Astrocyte (in vitro differentiated cells and primary cell): ENCODE data around the gene SLC36A2. TPM values are rescaled to one million over a fixed set of nuclear protein-coding genes. Genes with fewer than 3 reads are reported as not detected.

Source experiments
- DNase-seq: peaks from one replicate; pipeline ENCODE4 v3.0.0-alpha.2; 2010; ENCODE audit warnings: low read depth
- FAIRE-seq: peaks from 2 replicates; lab custom pipeline; 2011; peaks lifted over from hg19 to GRCh38; lab: Jason Lieb, UNC
- H2AFZ ChIP-seq: 2 replicates; pipeline ENCODE4 v1.6.0; 2012; ENCODE audit warnings: low read depth, low read length, inconsistent platforms
- H3K27ac ChIP-seq: 2 replicates; pipeline ENCODE4 v1.5.1; 2011; ENCODE audit warnings: low read depth, low read length, inconsistent platforms
- H3K27me3 ChIP-seq: 2 replicates; pipeline ENCODE4 v1.6.0; 2011; ENCODE audit warnings: low read length, inconsistent platforms; ENCODE audit not compliant: insufficient read depth
- H3K36me3 ChIP-seq: 2 replicates; pipeline ENCODE4 v1.5.1; 2011; ENCODE audit warnings: low read length, inconsistent platforms; ENCODE audit not compliant: insufficient read depth
- H3K4me1 ChIP-seq: 2 replicates; pipeline ENCODE4 v1.5.1; 2011; ENCODE audit warnings: low read length, inconsistent platforms; ENCODE audit not compliant: insufficient read depth
- H3K4me2 ChIP-seq: 2 replicates; pipeline ENCODE4 v1.6.0; 2012; ENCODE audit warnings: low read length, inconsistent platforms
- H3K4me3 ChIP-seq: 2 replicates; pipeline ENCODE4 v1.5.1; 2011; ENCODE audit warnings: low read depth, mild to moderate bottlenecking, low read length, inconsistent platforms; ENCODE audit not compliant: insufficient read depth
- H3K79me2 ChIP-seq: 2 replicates; pipeline ENCODE4 v1.6.0; 2012; ENCODE audit warnings: mild to moderate bottlenecking, low read length, inconsistent platforms; ENCODE audit not compliant: insufficient read depth
- H3K9ac ChIP-seq: 2 replicates; pipeline ENCODE4 v1.6.0; 2012; ENCODE audit warnings: mild to moderate bottlenecking, low read length, inconsistent platforms
- H3K9me3 ChIP-seq: 2 replicates; pipeline ENCODE4 v1.5.1; 2012; ENCODE audit warnings: low read depth, mild to moderate bottlenecking, low read length, inconsistent platforms; ENCODE audit not compliant: insufficient read depth
- H4K20me1 ChIP-seq: 2 replicates; pipeline ENCODE4 v1.6.0; 2012; ENCODE audit warnings: low read length, inconsistent platforms; ENCODE audit not compliant: insufficient read depth
- H3K27ac Mint-ChIP-seq: one replicate; pipeline ENCODE4 v1.8.0; 2021; ENCODE audit warnings: mild to moderate bottlenecking, mixed read lengths; ENCODE audit not compliant: unreplicated experiment
- H3K27me3 Mint-ChIP-seq: one replicate; pipeline ENCODE4 v1.8.0; 2021; ENCODE audit warnings: low read depth, mixed read lengths; ENCODE audit not compliant: unreplicated experiment
- H3K36me3 Mint-ChIP-seq: one replicate; pipeline ENCODE4 v1.8.0; 2021; ENCODE audit warnings: low read depth, mixed read lengths; ENCODE audit not compliant: unreplicated experiment
- H3K4me1 Mint-ChIP-seq: one replicate; pipeline ENCODE4 v1.8.0; 2021; ENCODE audit warnings: low read depth, mixed read lengths; ENCODE audit not compliant: unreplicated experiment
- H3K4me3 Mint-ChIP-seq: one replicate; pipeline ENCODE4 v1.8.0; 2021; ENCODE audit warnings: mild to moderate bottlenecking, moderate library complexity, mixed read lengths; ENCODE audit not compliant: unreplicated experiment
- H3K9me3 Mint-ChIP-seq: one replicate; pipeline ENCODE4 v1.8.0; 2021; ENCODE audit warnings: mild to moderate bottlenecking, mixed read lengths; ENCODE audit not compliant: unreplicated experiment
- EZH2 ChIP-seq: IDR thresholded peaks from 2 replicates; pipeline ENCODE4 v1.6.1; 2012; ENCODE audit warnings: mild to moderate bottlenecking, low read length, inconsistent platforms; ENCODE audit not compliant: insufficient read depth
- total RNA-seq: library from RNA; stranded (reverse); gene quantifications from 2 replicates; pipeline ENCODE4 v1.2.1, GENCODE V29; 2021
- TF ChIP-seq, protein P1 (sequence below): IDR thresholded peaks from 2 replicates; pipeline ENCODE4 v1.5.1; 2011; ENCODE audit warnings: low read depth, mild to moderate bottlenecking, inconsistent platforms, low read length, moderate library complexity; ENCODE audit not compliant: insufficient read depth

Gene SLC36A2
- total RNA-seq, 1 donor from 2014 or later, result not detected

DNA sequence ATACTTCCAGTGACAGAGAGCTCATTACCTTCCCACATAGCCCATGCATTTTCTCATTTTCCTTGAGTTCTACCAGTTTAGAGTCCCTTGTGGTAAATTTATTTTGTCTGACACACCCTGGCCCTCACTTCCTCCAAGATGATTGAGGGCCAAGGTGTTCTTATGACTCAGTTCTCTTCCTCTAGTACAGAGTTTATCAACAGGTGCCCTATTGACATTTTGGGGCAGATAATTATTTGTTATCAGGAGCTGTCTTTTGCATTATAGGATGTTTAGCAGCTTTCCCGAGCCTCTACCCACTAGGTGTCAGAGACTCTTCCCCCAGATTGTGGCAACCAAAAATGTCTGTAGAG lies 50.9 kb downstream of the SLC36A2 start:
- no peak overlapping the region for H3K4me2 ChIP-seq
- no peak for FAIRE-seq
- H4K20me1 ChIP-seq, result no peaks in the 10 kb centered on the region
- Mint-ChIP-seq H3K36me3 (no peaks in the 10 kb centered on the region), H3K4me1 (peaks cover 2% of the 10 kb centered on the region), H3K27ac (no peak overlapping the region), H3K9me3 (peaks cover 2% of the 10 kb centered on the region), H3K27me3 (peaks cover 12% of the 10 kb centered on the region), H3K4me3 (no peak overlapping the region)
- H3K4me3 ChIP-seq, result no peak overlapping the region
- H3K27me3 ChIP-seq, result peaks cover 7% of the 10 kb centered on the region
- no peaks in the 10 kb centered on the region for H3K79me2 ChIP-seq
- H3K27ac ChIP-seq, result no peak overlapping the region
- no peaks in the 10 kb centered on the region for H3K4me1 ChIP-seq
- no peaks in the 10 kb centered on the region for H3K36me3 ChIP-seq
- no peak overlapping the region for H2AFZ ChIP-seq
- no peak for DNase-seq
- H3K9ac ChIP-seq, result no peak overlapping the region
- H3K9me3 ChIP-seq, result no peaks in the 10 kb centered on the region
- no peak for TF ChIP-seq EZH2
- TF ChIP-seq, protein P1, sequence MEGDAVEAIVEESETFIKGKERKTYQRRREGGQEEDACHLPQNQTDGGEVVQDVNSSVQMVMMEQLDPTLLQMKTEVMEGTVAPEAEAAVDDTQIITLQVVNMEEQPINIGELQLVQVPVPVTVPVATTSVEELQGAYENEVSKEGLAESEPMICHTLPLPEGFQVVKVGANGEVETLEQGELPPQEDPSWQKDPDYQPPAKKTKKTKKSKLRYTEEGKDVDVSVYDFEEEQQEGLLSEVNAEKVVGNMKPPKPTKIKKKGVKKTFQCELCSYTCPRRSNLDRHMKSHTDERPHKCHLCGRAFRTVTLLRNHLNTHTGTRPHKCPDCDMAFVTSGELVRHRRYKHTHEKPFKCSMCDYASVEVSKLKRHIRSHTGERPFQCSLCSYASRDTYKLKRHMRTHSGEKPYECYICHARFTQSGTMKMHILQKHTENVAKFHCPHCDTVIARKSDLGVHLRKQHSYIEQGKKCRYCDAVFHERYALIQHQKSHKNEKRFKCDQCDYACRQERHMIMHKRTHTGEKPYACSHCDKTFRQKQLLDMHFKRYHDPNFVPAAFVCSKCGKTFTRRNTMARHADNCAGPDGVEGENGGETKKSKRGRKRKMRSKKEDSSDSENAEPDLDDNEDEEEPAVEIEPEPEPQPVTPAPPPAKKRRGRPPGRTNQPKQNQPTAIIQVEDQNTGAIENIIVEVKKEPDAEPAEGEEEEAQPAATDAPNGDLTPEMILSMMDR, result no peak

DNA sequence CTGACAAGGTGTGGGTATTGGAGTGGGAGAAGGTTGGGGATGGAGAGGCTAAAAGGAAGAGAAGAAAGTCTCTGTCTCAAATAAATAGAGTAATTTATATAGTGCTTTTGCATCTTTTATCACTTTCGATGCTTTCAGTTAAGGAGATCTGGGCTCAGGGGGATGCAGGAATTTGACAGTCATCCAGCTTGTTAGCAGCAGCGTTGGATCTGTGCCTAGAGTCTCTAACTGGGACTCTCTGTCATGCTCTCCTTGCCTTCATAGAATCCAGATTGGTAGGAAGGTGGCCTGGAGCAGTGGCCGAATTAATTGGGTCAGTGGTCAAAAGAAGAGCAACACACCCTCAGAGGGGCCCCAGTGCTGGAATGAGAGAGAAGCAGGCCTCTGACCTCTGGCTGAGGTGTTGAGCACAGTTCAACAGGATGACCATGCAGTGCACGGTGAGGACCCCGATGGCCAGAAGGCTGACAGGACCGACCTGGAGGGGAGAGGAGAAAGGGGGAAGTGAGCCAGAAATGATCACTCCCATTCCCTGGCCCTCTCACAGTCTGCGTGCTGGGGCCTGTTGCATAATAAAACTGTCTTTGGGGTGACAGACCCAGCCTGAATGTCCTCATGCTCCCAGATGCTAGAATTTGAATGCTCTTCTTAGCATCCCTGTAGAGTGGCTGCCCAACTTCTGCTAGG lies 51.4 kb downstream of the SLC36A2 start:
- Histone ChIP-seq H3K4me2 (no peak overlapping the region), H3K9me3 (no peaks in the 10 kb centered on the region), H3K4me1 (no peaks in the 10 kb centered on the region), H3K27me3 (peaks cover 5% of the 10 kb centered on the region), H3K9ac (no peak overlapping the region), H4K20me1 (no peaks in the 10 kb centered on the region), H3K36me3 (no peaks in the 10 kb centered on the region), H3K79me2 (no peaks in the 10 kb centered on the region), H2AFZ (no peak overlapping the region), H3K4me3 (no peak overlapping the region), H3K27ac (no peak overlapping the region)
- Mint-ChIP-seq H3K4me3 (no peak overlapping the region), H3K4me1 (peaks cover 2% of the 10 kb centered on the region), H3K27ac (no peak overlapping the region), H3K27me3 (peaks cover 7% of the 10 kb centered on the region), H3K36me3 (no peaks in the 10 kb centered on the region), H3K9me3 (peaks cover 2% of the 10 kb centered on the region)
- FAIRE-seq (no peak), DNase-seq (no peak)
- TF ChIP-seq EZH2, result no peak
- TF ChIP-seq, protein P1, result no peak

DNA sequence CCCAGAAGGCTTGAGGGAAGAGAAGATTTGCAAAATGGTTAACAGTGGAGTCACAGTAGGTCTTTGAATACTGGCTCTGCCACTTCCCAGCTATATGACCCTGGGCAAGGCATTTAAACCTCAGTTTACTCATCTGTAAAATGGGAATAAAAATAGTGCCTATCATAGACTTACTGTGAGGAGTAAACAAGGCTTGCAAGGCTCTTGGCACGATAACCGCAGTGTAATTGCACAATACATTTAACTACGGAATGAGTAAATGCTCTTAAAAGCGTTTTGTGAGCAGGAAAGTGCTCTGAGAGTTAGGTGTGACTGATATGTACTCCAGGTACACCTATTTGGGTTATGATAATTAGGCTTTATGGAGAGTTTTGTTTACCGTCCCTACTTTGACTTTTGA lies 52.2 kb downstream of the SLC36A2 start:
- Mint-ChIP-seq H3K4me1 (peaks cover 2% of the 10 kb centered on the region), H3K4me3 (no peak overlapping the region), H3K27me3 (peaks cover 4% of the 10 kb centered on the region), H3K36me3 (no peaks in the 10 kb centered on the region), H3K27ac (no peak overlapping the region), H3K9me3 (peaks cover 2% of the 10 kb centered on the region)
- no peak overlapping the region for H3K4me2 ChIP-seq
- no peak overlapping the region for H3K4me3 ChIP-seq
- H3K27ac ChIP-seq, result no peak overlapping the region
- DNase-seq, result no peak
- H3K4me1 ChIP-seq, result no peaks in the 10 kb centered on the region
- no peak overlapping the region for H3K9ac ChIP-seq
- H3K36me3 ChIP-seq, result no peaks in the 10 kb centered on the region
- TF ChIP-seq, protein P1, result no peak
- no peak for TF ChIP-seq EZH2
- peaks cover 5% of the 10 kb centered on the region for H3K27me3 ChIP-seq
- no peaks in the 10 kb centered on the region for H3K9me3 ChIP-seq
- FAIRE-seq, result no peak
- H4K20me1 ChIP-seq, result no peaks in the 10 kb centered on the region
- no peak overlapping the region for H2AFZ ChIP-seq
- no peaks in the 10 kb centered on the region for H3K79me2 ChIP-seq
